Activated naive CD4-positive, alpha-beta T cell treated with anti-CD3 and anti-CD28 coated beads, Interleukin-2, amount 50 U/mL, for 24 hours (primary cell): ENCODE results near the gene CISD1.

Source experiments
- H3K27ac Mint-ChIP-seq: one replicate; pipeline ENCODE4 v1.8.0; 2021; ENCODE audit warnings: mild to moderate bottlenecking, mixed read lengths
- H3K27me3 Mint-ChIP-seq: one replicate; pipeline ENCODE4 v1.8.0; 2021; ENCODE audit warnings: mixed read lengths
- H3K36me3 Mint-ChIP-seq: one replicate; pipeline ENCODE4 v1.8.0; 2021; ENCODE audit warnings: mixed read lengths
- H3K4me1 Mint-ChIP-seq: one replicate; pipeline ENCODE4 v1.8.0; 2021; ENCODE audit warnings: mixed read lengths
- H3K4me3 Mint-ChIP-seq: one replicate; pipeline ENCODE4 v1.8.0; 2021; ENCODE audit warnings: mild to moderate bottlenecking, mixed read lengths
- H3K9me3 Mint-ChIP-seq: one replicate; pipeline ENCODE4 v1.8.0; 2021; ENCODE audit warnings: mixed read lengths

The CISD1 gene

DNA sequence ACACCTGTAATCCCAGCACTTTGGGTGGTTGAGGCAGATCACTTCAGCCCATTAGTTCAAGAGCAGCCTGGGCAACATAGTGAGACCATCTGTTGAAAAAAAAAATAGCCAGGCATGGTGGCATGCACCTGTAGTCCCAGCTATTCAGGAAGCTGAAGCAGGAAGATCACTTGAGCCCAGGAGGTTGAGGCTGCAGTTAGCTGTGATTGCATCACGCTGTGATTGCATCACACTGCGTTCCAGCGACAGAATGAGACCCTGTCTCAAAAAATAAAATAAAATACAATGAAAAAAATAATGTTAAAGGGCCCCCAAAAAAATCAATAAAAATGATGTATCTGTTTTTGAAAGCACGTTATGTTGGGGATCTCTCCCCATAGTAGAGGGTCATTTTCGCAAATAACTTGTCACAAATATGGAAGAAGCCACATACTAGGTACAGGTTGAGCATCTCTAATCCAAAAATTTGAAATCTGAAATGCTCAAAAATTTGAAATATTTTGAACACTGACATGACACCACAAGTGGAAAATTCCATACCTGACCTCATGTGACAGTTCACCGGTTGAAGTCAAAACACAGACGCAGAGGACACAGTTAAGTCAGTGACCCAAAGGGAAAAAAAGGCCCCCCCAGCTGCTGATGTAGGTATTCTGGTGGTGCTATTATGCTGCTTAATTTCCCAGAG, 9.5 kb downstream of the CISD1 start:
- Mint-ChIP-seq H3K4me1 (peaks cover 46% of the 10 kb centered on the region), H3K4me3 (no peak overlapping the region), H3K9me3 (no peaks in the 10 kb centered on the region), H3K27me3 (no peaks in the 10 kb centered on the region), H3K27ac (no peak overlapping the region), H3K36me3 (peaks cover 13% of the 10 kb centered on the region)

GRCh38 chr10:58278962-58279307, 10.0 kb downstream of the CISD1 start:
- H3K27me3 Mint-ChIP-seq = no peaks in the 10 kb centered on the region
- peaks cover 13% of the 10 kb centered on the region for H3K36me3 Mint-ChIP-seq
- no peak overlapping the region for H3K4me3 Mint-ChIP-seq
- H3K4me1 Mint-ChIP-seq = peaks cover 43% of the 10 kb centered on the region
- H3K9me3 Mint-ChIP-seq = no peaks in the 10 kb centered on the region
- H3K27ac Mint-ChIP-seq = no peak overlapping the region

GRCh38 chr10:58280477-58280876, 11.5 kb downstream of the CISD1 start:
- Mint-ChIP-seq H3K4me3 (no peak overlapping the region), H3K27me3 (no peaks in the 10 kb centered on the region), H3K9me3 (no peaks in the 10 kb centered on the region), H3K36me3 (peaks cover 13% of the 10 kb centered on the region), H3K4me1 (peaks cover 36% of the 10 kb centered on the region), H3K27ac (peak overlapping the region; percentile 0)

- Mint-ChIP-seq H3K4me1 (peaks cover 36% of the 10 kb centered on the region), H3K4me3 (no peak overlapping the region), H3K9me3 (no peaks in the 10 kb centered on the region), H3K27ac (no peak overlapping the region), H3K27me3 (no peaks in the 10 kb centered on the region), H3K36me3 (peaks cover 13% of the 10 kb centered on the region)
These were observed 12.3 kb downstream of the CISD1 start for GRCh38 chr10:58281092-58281752.

DNA sequence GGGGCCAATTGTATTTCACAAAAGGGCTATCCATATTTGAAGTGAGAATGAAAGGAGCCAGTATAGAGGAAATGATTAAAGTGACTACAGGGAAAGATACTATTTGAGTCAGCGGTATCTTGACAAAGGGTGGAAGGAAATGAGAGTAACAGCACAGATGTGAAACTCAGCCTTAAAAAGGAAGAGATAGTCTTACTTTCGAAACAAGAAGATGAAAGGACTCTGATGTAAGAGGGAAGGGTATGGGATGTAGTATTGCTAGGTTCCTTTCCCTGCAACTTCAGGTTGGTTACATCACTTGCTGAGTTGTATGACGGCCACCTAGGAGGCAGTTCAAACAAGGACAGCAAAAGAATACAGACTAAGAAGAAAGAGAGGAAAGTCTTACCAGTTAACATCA, 13.7 kb downstream of the CISD1 start:
- Mint-ChIP-seq H3K27ac (peak overlapping the region; percentile 68), H3K9me3 (no peaks in the 10 kb centered on the region), H3K4me1 (peaks cover 36% of the 10 kb centered on the region), H3K27me3 (no peaks in the 10 kb centered on the region), H3K36me3 (peaks cover 13% of the 10 kb centered on the region), H3K4me3 (peak overlapping the region; percentile 40)

DNA sequence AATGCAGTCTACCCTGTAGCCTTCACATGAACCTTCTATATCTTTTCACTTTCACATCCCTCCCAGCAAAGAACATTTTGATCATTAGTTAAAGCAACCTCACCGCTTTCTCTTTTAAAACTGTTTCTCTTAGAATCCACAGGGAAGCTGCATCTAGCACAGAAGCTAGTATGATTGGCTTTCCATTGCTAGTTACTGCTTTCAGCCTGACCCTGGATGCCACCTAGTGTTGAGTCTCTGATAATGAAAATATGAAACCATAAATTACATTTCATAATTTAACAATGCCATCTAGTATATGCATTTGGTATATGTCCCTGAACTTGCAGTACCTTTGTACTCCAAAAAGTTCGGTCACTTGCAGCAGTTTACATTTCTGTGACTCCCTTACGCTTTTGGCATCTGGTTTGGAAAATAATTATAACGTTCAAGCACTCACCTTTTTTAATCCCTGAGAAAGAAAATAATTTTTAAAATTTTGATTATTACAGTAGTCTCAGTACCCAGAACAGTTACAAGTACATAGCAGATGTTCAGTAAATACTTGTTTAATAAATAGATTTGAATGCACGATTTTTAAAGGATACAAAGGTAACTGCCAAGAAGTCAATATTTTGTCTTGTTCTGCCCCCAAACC, 22.7 kb downstream of the CISD1 start:
- Mint-ChIP-seq H3K4me1 (no peaks in the 10 kb centered on the region), H3K36me3 (peaks cover 3% of the 10 kb centered on the region), H3K9me3 (no peaks in the 10 kb centered on the region), H3K4me3 (no peak overlapping the region), H3K27me3 (no peaks in the 10 kb centered on the region), H3K27ac (no peak overlapping the region)

- Mint-ChIP-seq H3K4me3 (no peak overlapping the region), H3K9me3 (no peaks in the 10 kb centered on the region), H3K4me1 (no peaks in the 10 kb centered on the region), H3K27me3 (no peaks in the 10 kb centered on the region), H3K27ac (no peak overlapping the region), H3K36me3 (peaks cover 3% of the 10 kb centered on the region)
These were observed 25.0 kb downstream of the CISD1 start for GRCh38 chr10:58293989-58294388.

DNA sequence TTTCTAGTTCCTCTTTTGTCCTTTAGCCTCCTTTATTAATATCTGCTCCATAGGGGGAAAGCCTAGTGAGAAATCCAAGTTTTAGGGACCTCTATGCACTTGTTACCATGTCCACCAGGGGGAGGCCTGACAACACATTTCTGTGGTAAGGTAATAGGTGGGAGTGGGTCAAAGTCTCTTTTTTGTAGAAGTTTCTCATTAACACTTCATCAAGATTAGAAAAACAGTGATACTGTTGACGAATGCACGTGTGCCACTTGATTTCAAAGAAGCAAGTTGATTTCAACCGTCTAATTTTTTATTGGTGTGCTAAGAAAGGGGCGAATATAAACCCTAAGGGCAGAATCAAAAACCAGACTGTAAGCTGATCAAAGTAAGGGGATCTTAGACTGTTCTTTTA, 30.6 kb downstream of the CISD1 start:
- no peaks in the 10 kb centered on the region for H3K36me3 Mint-ChIP-seq
- H3K27ac Mint-ChIP-seq = no peak overlapping the region
- H3K4me3 Mint-ChIP-seq = no peak overlapping the region
- no peaks in the 10 kb centered on the region for H3K9me3 Mint-ChIP-seq
- peaks cover 3% of the 10 kb centered on the region for H3K4me1 Mint-ChIP-seq
- H3K27me3 Mint-ChIP-seq = peaks cover 8% of the 10 kb centered on the region

GRCh38 chr10:58300676-58301075, 31.7 kb downstream of the CISD1 start:
- Mint-ChIP-seq H3K4me3 (no peak overlapping the region), H3K27ac (no peak overlapping the region), H3K9me3 (no peaks in the 10 kb centered on the region), H3K36me3 (no peaks in the 10 kb centered on the region), H3K4me1 (peaks cover 3% of the 10 kb centered on the region), H3K27me3 (peaks cover 8% of the 10 kb centered on the region)

- Mint-ChIP-seq H3K4me3 (no peak overlapping the region), H3K9me3 (no peaks in the 10 kb centered on the region), H3K4me1 (peaks cover 3% of the 10 kb centered on the region), H3K27ac (no peak overlapping the region), H3K27me3 (peaks cover 14% of the 10 kb centered on the region), H3K36me3 (no peaks in the 10 kb centered on the region)
These were observed 33.3 kb downstream of the CISD1 start for GRCh38 chr10:58302254-58302653.

DNA sequence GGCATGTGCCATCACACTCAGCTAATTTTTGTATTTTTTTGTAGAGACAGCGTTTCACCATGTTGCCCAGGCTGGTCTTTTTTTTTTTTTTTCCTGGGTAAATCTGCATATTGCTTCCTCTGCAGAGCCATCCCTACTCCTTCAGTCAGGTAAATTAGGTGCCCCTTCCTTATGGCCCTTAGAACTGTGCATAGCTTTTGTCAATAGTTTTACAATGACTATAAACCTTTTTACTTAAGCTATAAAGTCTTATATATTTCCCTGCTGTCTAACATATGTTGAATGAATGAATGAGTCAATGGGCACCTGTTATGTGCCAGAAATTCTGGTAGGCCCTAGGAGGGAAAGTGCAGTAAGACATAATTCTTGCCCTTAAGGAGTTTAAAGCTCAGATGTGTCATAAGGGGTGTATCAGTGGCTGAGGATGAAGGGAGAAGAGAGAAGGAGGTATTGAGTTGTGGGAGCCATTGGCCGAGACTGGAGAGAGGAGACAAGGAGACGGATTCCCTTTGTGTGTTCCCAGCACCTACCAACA, 35.2 kb downstream of the CISD1 start:
- Mint-ChIP-seq H3K4me1 (peaks cover 3% of the 10 kb centered on the region), H3K27me3 (peaks cover 18% of the 10 kb centered on the region), H3K36me3 (no peaks in the 10 kb centered on the region), H3K9me3 (no peaks in the 10 kb centered on the region), H3K4me3 (no peak overlapping the region), H3K27ac (no peak overlapping the region)

- Mint-ChIP-seq H3K36me3 (no peaks in the 10 kb centered on the region), H3K27me3 (peaks cover 22% of the 10 kb centered on the region), H3K9me3 (no peaks in the 10 kb centered on the region), H3K4me3 (no peak overlapping the region), H3K4me1 (no peaks in the 10 kb centered on the region), H3K27ac (no peak overlapping the region)
These were observed 36.9 kb downstream of the CISD1 start for GRCh38 chr10:58305821-58306220.

DNA sequence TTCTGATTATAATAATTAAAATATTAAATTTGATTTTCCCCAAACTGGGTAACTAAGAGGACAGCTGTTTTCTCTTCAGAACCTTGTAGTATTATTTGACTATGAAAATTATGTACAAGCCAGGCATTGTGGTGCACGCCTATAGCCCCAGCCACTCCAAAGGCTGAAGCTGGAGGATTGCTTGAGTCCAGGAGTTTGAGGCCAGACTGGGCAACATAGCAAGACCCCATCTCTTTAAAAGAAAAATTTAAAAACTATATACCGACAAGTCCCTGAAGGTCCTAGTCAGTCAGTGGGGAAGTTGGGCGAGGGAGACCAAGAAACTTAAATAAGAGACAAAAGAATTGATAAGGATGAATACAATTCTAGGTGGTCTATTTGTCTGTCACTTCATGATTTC, 38.7 kb downstream of the CISD1 start:
- Mint-ChIP-seq H3K36me3 (no peaks in the 10 kb centered on the region), H3K4me1 (no peaks in the 10 kb centered on the region), H3K4me3 (no peak overlapping the region), H3K27me3 (peaks cover 17% of the 10 kb centered on the region), H3K27ac (no peak overlapping the region), H3K9me3 (no peaks in the 10 kb centered on the region)

GRCh38 chr10:58311026-58311425, 42.1 kb downstream of the CISD1 start:
- Mint-ChIP-seq H3K4me1 (no peaks in the 10 kb centered on the region), H3K36me3 (no peaks in the 10 kb centered on the region), H3K4me3 (no peak overlapping the region)

DNA sequence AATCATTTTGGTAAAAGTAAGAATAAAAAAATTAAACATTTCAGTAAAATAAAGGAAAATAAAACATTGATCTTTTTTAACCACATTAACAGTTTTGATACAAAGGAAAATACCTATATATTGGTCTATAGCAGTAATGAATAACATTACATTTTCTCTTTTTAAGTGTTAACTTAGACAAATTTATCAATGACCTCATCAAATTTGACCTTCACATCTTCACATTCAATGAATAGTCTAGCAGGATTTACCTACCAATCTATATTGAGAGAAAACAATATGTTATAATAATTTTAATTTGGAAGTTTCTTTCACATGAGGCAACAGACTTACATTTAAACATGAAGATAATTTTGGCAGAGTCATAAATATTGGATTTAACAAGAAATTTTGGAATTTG, 47.9 kb downstream of the CISD1 start:
- H3K36me3 Mint-ChIP-seq = no peaks in the 10 kb centered on the region
- H3K4me1 Mint-ChIP-seq = no peaks in the 10 kb centered on the region
- H3K27ac Mint-ChIP-seq = no peak overlapping the region
- no peaks in the 10 kb centered on the region for H3K9me3 Mint-ChIP-seq
- no peak overlapping the region for H3K4me3 Mint-ChIP-seq
- no peaks in the 10 kb centered on the region for H3K27me3 Mint-ChIP-seq

More at GRCh38 chr10:58311026-58311425, 42.1 kb downstream of the CISD1 start:
- Mint-ChIP-seq H3K27me3 (peaks cover 12% of the 10 kb centered on the region), H3K27ac (no peak overlapping the region), H3K9me3 (no peaks in the 10 kb centered on the region)

DNA sequence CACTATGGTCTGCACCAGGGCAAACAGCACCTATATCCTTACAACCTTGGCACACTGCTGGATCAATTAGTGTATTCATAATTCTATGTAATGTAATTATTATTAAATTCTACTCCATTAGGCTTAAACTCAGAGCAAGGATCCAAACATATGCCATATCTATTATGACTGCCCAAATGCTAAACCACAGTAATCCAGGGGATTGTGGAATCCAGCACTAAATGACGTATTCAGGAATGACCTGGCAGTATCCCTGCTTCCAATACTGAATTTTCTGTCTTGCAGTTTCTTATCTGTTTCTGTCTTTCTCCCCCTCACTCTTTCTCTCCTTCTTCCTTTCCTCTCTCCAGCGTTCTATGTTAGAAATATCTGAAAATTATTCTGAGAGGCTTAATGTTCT, 49.4 kb downstream of the CISD1 start:
- Mint-ChIP-seq H3K4me1 (peaks cover 12% of the 10 kb centered on the region), H3K27me3 (no peaks in the 10 kb centered on the region), H3K4me3 (no peak overlapping the region), H3K9me3 (no peaks in the 10 kb centered on the region), H3K36me3 (no peaks in the 10 kb centered on the region), H3K27ac (no peak overlapping the region)
